ENCODE data around the gene ZNF385C.

The ZNF385C gene

GRCh38 chr17:42079541-42079940, 18.7 kb downstream of the ZNF385C start:
- no peaks in the 10 kb centered on the region for H3K79me2 ChIP-seq (ENCODE audit: insufficient read depth, low read length)
- no peak for TF ChIP-seq CTCF (IDR thresholded peaks at IDR 0.05; ENCODE audit: borderline replicate concordance, extremely low read depth, low read length, poor library complexity, severe bottlenecking)
- TF ChIP-seq EZH2 (IDR thresholded peaks at IDR 0.05; ENCODE audit: borderline replicate concordance, low read depth, low read length, severe bottlenecking), result no peak

GRCh38 chr17:42078396-42079043, 19.8 kb downstream of the ZNF385C start:
- no peak overlapping the region for H3K27ac ChIP-seq (ENCODE audit: low read length)
- H3K4me1 ChIP-seq (ENCODE audit: insufficient read depth, low read length), result no peaks in the 10 kb centered on the region
- peaks cover under 1% of the 10 kb centered on the region for H3K27me3 ChIP-seq (ENCODE audit: insufficient read depth, low read length, poor library complexity)
- DNase-seq (no peak), ATAC-seq (ENCODE audit: insufficient read depth, low read depth) (no peak)
- no peaks in the 10 kb centered on the region for H3K9me3 ChIP-seq (ENCODE audit: insufficient read depth, low read length, severe bottlenecking)
- H3K9ac ChIP-seq (ENCODE audit: low read depth, low read length), result no peak overlapping the region
- no peak overlapping the region for H2AFZ ChIP-seq (ENCODE audit: low read depth, low read length)
- no peak overlapping the region for H3K4me3 ChIP-seq (ENCODE audit: low read depth in 1 of 2, low read length in 2 of 2)
- no peaks in the 10 kb centered on the region for H3K79me2 ChIP-seq (ENCODE audit: insufficient read depth, low read length)
- H3K4me2 ChIP-seq (ENCODE audit: insufficient read depth, low read length), result no peak overlapping the region
- no peaks in the 10 kb centered on the region for H3K36me3 ChIP-seq (ENCODE audit: insufficient read depth, low read length)
- no peak for TF ChIP-seq CTCF (IDR thresholded peaks at IDR 0.05; ENCODE audit: borderline replicate concordance, extremely low read depth, low read length, poor library complexity, severe bottlenecking)
- TF ChIP-seq EZH2 (IDR thresholded peaks at IDR 0.05; ENCODE audit: borderline replicate concordance, low read depth, low read length, severe bottlenecking), result no peak
- H4K20me1 ChIP-seq (ENCODE audit: insufficient read depth, low read length), result no peaks in the 10 kb centered on the region

More at GRCh38 chr17:42079541-42079940, 18.7 kb downstream of the ZNF385C start:
- Histone ChIP-seq H3K4me1 (ENCODE audit: insufficient read depth, low read length) (no peaks in the 10 kb centered on the region), H3K27me3 (ENCODE audit: insufficient read depth, low read length, poor library complexity) (no peaks in the 10 kb centered on the region), H3K4me2 (ENCODE audit: insufficient read depth, low read length) (no peak overlapping the region), H3K4me3 (ENCODE audit: low read depth in 1 of 2, low read length in 2 of 2) (no peak overlapping the region), H3K9me3 (ENCODE audit: insufficient read depth, low read length, severe bottlenecking) (no peaks in the 10 kb centered on the region), H3K36me3 (ENCODE audit: insufficient read depth, low read length) (no peaks in the 10 kb centered on the region), H2AFZ (ENCODE audit: low read depth, low read length) (no peak overlapping the region), H4K20me1 (ENCODE audit: insufficient read depth, low read length) (no peaks in the 10 kb centered on the region), H3K9ac (ENCODE audit: low read depth, low read length) (no peak overlapping the region), H3K27ac (ENCODE audit: low read length) (no peak overlapping the region)
- DNase-seq, result no peak
- no peak for ATAC-seq (ENCODE audit: insufficient read depth, low read depth)

GRCh38 chr17:42077755-42078154, 20.5 kb downstream of the ZNF385C start:
- TF ChIP-seq EZH2 (IDR thresholded peaks at IDR 0.05; ENCODE audit: borderline replicate concordance, low read depth, low read length, severe bottlenecking), result no peak
- no peak for TF ChIP-seq CTCF (IDR thresholded peaks at IDR 0.05; ENCODE audit: borderline replicate concordance, extremely low read depth, low read length, poor library complexity, severe bottlenecking)
- Histone ChIP-seq H3K4me3 (ENCODE audit: low read depth in 1 of 2, low read length in 2 of 2) (no peak overlapping the region), H3K4me1 (ENCODE audit: insufficient read depth, low read length) (no peaks in the 10 kb centered on the region), H3K27ac (ENCODE audit: low read length) (no peak overlapping the region), H3K9me3 (ENCODE audit: insufficient read depth, low read length, severe bottlenecking) (no peaks in the 10 kb centered on the region), H3K4me2 (ENCODE audit: insufficient read depth, low read length) (no peak overlapping the region), H3K27me3 (ENCODE audit: insufficient read depth, low read length, poor library complexity) (peaks cover 5% of the 10 kb centered on the region), H3K36me3 (ENCODE audit: insufficient read depth, low read length) (no peaks in the 10 kb centered on the region), H4K20me1 (ENCODE audit: insufficient read depth, low read length) (no peaks in the 10 kb centered on the region), H3K79me2 (ENCODE audit: insufficient read depth, low read length) (no peaks in the 10 kb centered on the region), H2AFZ (ENCODE audit: low read depth, low read length) (no peak overlapping the region), H3K9ac (ENCODE audit: low read depth, low read length) (no peak overlapping the region)
- no peak for DNase-seq
- no peak for ATAC-seq (ENCODE audit: insufficient read depth, low read depth)
